ENCODE data around the gene LIX1L.

DNA sequence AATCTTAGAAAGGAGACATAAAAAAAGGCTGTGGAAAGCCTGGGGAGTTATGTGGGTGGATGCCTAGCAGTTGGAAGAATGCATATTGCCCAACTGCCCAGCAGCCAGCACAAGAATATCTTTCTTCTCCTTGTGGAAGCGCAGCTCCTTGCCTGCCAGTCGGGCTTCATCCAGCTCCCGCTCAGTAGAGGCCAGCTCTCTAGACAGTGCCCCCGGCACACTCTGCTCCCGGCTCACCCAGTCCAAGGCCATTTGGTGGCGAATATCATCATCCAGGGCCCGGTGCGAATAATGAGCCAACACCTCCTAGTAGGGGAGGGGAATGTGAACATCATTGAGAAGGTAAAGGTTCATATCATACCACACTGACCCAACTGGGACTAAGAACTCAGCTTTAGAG lies 21.6 kb downstream of the LIX1L start:
- TF ChIP-seq, protein P1, sequence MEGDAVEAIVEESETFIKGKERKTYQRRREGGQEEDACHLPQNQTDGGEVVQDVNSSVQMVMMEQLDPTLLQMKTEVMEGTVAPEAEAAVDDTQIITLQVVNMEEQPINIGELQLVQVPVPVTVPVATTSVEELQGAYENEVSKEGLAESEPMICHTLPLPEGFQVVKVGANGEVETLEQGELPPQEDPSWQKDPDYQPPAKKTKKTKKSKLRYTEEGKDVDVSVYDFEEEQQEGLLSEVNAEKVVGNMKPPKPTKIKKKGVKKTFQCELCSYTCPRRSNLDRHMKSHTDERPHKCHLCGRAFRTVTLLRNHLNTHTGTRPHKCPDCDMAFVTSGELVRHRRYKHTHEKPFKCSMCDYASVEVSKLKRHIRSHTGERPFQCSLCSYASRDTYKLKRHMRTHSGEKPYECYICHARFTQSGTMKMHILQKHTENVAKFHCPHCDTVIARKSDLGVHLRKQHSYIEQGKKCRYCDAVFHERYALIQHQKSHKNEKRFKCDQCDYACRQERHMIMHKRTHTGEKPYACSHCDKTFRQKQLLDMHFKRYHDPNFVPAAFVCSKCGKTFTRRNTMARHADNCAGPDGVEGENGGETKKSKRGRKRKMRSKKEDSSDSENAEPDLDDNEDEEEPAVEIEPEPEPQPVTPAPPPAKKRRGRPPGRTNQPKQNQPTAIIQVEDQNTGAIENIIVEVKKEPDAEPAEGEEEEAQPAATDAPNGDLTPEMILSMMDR (conservative IDR thresholded peaks at IDR 0.05; ENCODE audit: low read length) = no peak
- TF ChIP-seq EZH2phosphoT487 (IDR thresholded peaks at IDR 0.05; ENCODE audit: borderline replicate concordance, low read depth, low read length) = no peak

Measured in OCI-LY7 (cell line).